ENCODE data around the gene RIPOR2.
"Not testable (repeated sequence)": the region's sequence is repeated elsewhere in the genome, so short reads cannot be mapped to it uniquely, and the experiment has no call there.

The RIPOR2 gene

GRCh38 chr6:24943774-24944173 is 8.0 kb upstream of the RIPOR2 start:
- H3K4me3 ChIP-seq (ENCODE audit: low read length), result no peak overlapping the region
- TF ChIP-seq ZNF274 (IDR thresholded peaks at IDR 0.05; ENCODE audit: low read depth, low read length), result no peak

- H3K4me3 ChIP-seq (ENCODE audit: low read length), result peak overlapping the region; percentile 19; the same call in 1 of the 2 replicates
- no peak for TF ChIP-seq ZNF274 (IDR thresholded peaks at IDR 0.05; ENCODE audit: low read depth, low read length)
Observed at GRCh38 chr6:24940311-24940917, 4.7 kb upstream of the RIPOR2 start.

DNA sequence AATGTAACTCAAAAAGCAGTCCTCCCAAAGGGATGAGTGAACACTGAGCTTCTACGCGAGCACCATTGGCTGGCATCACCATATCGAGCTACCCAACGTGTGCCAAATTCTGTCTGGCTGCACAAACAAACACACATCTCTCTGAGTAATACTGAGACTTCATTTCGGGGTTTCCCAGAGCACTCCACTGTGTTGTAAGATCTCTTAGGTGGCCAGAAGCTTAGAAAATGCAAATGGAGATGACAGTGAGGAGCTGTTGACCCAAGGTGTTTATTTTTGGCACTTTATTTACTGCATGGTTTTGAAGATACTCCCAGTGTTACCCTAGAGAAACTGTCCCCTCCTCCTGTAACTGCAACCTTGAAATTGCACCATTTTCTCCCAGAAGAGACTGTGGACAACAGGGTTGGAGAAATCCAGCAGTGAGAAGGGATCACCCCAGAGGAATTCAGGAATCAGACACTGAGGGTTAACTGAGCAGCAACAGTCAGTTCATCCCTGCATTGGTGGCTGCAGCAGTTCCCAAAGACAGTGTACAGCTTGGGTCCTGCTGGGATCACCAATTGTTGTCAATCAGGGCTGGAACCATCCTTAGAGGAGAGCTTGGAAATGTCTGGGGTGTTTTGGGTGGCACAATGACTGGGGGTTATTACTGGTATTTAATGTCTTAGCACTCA is 1.0 kb upstream of the RIPOR2 start:
- peak overlapping the region; percentile 29; the same call in 1 of the 2 replicates for H3K4me3 ChIP-seq (ENCODE audit: low read length)
- no peak for TF ChIP-seq ZNF274 (IDR thresholded peaks at IDR 0.05; ENCODE audit: low read depth, low read length)

- H3K4me3 ChIP-seq (ENCODE audit: low read length), result peak overlapping the region; percentile 58; the same call in 1 of the 2 replicates
- no peak for TF ChIP-seq ZNF274 (IDR thresholded peaks at IDR 0.05; ENCODE audit: low read depth, low read length)
Observed at GRCh38 chr6:24933868-24934401, 1.8 kb downstream of the RIPOR2 start.

DNA sequence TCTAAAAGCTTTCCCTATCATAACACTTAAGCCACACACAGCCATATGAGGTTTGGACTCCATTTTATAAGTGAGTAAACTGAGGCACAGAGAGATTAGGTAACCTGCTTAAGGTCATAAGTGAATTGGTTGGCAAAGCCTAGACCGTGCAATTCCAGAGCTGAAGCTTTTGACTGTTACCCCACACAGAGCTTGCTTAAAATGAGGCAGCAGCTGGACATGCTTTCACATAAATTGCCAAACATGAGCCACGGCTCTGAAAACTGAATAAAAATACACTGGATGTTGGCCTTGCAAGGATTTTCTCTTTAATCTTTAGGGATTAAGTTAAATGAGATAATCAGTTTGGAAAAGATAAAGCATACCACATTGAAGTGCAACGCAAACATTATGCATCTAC is 2.5 kb downstream of the RIPOR2 start:
- no peak for TF ChIP-seq ZNF274 (IDR thresholded peaks at IDR 0.05; ENCODE audit: low read depth, low read length)
- peak overlapping the region; percentile 58; the same call in 1 of the 2 replicates for H3K4me3 ChIP-seq (ENCODE audit: low read length)

DNA sequence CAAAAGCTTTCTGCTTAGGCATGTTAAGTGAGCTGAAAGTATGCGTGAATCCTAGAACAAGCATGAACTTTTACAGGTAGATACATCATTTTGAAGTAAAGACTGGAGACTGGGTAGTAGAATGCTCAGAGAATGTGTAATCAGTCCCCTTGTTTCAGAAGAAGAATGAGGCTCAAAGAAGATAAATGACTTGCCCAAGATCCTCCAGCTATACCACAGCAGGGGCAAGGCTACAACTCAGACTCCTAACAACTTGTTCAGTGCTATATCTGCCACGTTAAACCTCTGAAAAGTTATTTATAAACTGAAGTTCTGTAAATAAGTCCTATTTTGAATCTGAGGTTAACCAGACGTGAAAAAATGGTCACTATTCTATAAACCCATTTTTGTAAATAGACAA is 2.9 kb downstream of the RIPOR2 start:
- no peak for TF ChIP-seq ZNF274 (IDR thresholded peaks at IDR 0.05; ENCODE audit: low read depth, low read length)
- 0 out of 2 replicates have a peak overlapping the region, but pooled peaks have one; percentile 27 for H3K4me3 ChIP-seq (ENCODE audit: low read length)

DNA sequence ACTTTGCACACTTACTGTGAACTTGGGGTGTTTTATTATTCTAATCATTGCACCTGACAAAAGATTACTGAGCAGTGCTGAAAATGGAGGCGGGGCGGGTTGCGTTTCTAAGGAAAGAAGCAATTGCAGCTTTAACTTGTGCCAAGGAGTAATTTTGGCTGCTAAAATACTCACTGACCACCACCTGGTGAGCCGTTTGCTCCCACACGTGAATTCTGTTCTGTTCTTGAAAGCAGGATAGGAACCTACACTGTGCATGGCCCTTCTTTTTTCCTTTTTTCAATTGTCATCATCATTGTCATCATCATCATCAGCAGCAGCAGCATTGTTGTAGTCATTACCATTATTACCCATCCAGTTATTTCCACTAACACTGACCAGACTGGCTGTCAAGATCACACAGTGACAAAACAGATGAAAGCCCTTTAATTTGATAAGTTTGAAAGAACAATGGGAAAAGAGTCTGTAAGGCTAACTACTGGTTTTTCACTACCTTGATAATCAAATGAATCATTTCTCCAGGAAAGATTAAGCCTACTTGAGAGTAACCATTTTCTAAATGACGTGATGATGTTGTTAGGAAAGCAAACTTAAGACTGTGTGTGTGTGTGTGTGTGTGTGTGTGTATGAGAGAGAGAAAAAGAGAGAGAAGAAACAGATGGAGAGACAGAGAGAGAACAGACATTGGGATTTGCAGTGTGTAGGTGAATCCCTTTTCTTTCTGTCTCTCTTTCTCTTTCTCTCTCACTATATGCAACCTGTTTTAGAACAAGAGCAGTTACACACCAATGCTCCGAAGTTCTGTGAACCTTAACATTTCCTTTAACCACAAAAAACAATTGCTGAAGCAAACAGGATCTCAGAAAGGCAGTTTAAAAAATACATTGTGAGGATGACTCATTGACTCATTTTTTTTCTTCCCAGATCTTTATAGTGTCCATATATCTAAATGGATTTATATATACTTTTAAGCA is 3.8 kb downstream of the RIPOR2 start:
- H3K4me3 ChIP-seq (ENCODE audit: low read length), result peak overlapping the region; percentile 47
- TF ChIP-seq ZNF274 (IDR thresholded peaks at IDR 0.05; ENCODE audit: low read depth, low read length), result no peak

GRCh38 chr6:24931296-24931695 is 4.5 kb downstream of the RIPOR2 start:
- peak overlapping the region; percentile 47 for H3K4me3 ChIP-seq (ENCODE audit: low read length)
- TF ChIP-seq ZNF274 (IDR thresholded peaks at IDR 0.05; ENCODE audit: low read depth, low read length), result no peak

- TF ChIP-seq ZNF274 (IDR thresholded peaks at IDR 0.05; ENCODE audit: low read depth, low read length), result no peak
- H3K4me3 ChIP-seq (ENCODE audit: low read length), result no peak overlapping the region
Observed at GRCh38 chr6:24930431-24930871, 5.3 kb downstream of the RIPOR2 start.

GRCh38 chr6:24929242-24929641 is 6.5 kb downstream of the RIPOR2 start:
- no peak for TF ChIP-seq ZNF274 (IDR thresholded peaks at IDR 0.05; ENCODE audit: low read depth, low read length)
- H3K4me3 ChIP-seq (ENCODE audit: low read length), result no peak overlapping the region; the same call in 1 of the 2 replicates

DNA sequence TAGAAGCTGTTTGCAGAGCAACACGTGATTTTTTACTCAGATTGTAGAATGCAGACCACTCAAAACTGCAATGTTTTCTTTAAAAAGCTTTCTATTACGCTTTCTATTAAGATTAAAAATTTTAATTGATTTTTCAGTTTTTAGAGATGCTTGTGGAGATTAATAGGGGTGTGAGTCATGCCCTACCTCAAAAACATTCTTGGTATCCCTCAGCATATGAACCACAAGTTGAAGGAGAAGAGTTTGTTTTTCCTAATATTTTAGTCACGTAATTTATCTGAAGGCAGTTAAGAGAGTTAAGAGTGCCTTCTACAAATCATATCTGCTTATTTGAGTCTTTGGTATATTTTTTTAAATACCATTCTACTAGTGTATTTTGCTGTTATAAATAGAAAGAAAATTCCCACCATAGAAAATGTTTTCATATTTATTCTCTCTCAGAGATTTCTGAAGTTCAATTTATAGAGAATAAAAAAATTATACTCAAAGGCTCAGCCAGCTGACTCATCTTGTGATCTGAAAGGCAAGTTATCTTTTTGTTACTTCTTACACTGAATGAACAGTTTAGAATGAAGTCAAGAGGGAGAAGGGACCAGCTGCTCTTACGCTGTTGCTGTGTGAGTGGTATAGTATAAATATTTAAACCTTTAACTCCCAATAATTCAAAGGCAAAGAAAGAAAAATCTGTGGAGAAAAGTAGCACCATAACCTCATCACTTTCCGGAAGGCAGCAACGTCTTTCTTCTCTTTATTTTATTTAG is 7.6 kb downstream of the RIPOR2 start:
- no peak overlapping the region; the same call in 1 of the 2 replicates for H3K4me3 ChIP-seq (ENCODE audit: low read length)
- no peak for TF ChIP-seq ZNF274 (IDR thresholded peaks at IDR 0.05; ENCODE audit: low read depth, low read length)

GRCh38 chr6:24927277-24927955 is 8.3 kb downstream of the RIPOR2 start:
- TF ChIP-seq ZNF274 (IDR thresholded peaks at IDR 0.05; ENCODE audit: low read depth, low read length), result no peak
- no peak overlapping the region for H3K4me3 ChIP-seq (ENCODE audit: low read length)

DNA sequence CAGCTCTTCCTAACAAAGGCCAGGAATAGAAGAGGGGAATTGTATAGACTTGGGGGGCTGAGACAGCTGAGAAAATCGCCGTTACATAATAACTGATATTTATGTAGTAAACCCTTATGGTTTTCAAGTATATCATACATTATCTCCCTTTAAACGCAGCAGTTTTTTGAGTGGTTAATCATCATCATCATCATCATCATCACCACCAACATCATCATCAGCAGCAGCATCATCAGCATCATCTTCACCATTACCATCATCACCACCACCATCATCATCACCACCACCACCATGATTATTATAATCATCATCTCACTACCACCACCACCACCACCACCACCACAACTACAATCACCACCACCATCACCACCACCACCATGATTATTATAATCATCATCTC is 9.1 kb downstream of the RIPOR2 start:
- H3K4me3 ChIP-seq (ENCODE audit: low read length), result not testable (repeated sequence)
